Type B pancreatic cell (in vitro differentiated cells): ENCODE measurements around the gene CPXM1. TPM values are rescaled to one million over a fixed set of nuclear protein-coding genes. Genes with fewer than 3 reads are reported as not detected.

Experiments used
- DNase-seq: peaks from one replicate; pipeline ENCODE4 v3.0.0; 2021; ENCODE audit warnings: mixed read lengths; ENCODE audit not compliant: unreplicated experiment; ENCODE audit errors: extremely low spot score
- H3K27ac Mint-ChIP-seq: 2 replicates; pipeline ENCODE4 v1.8.0; 2021; ENCODE audit warnings: mild to moderate bottlenecking, mixed read lengths
- H3K27me3 Mint-ChIP-seq: 2 replicates; pipeline ENCODE4 v1.8.0; 2021; ENCODE audit warnings: mixed read lengths
- H3K36me3 Mint-ChIP-seq: 2 replicates; pipeline ENCODE4 v1.8.0; 2021; ENCODE audit warnings: mixed read lengths
- H3K4me1 Mint-ChIP-seq: one replicate; pipeline ENCODE4 v1.8.0; 2021; ENCODE audit warnings: mixed read lengths; ENCODE audit not compliant: unreplicated experiment
- H3K4me3 Mint-ChIP-seq: 2 replicates; pipeline ENCODE4 v1.8.0; 2021; ENCODE audit warnings: mild to moderate bottlenecking, mixed read lengths
- H3K9me3 Mint-ChIP-seq: 2 replicates; pipeline ENCODE4 v1.8.0; 2021; ENCODE audit warnings: mixed read lengths
- CTCF ChIP-seq: fragments of 200-600 bp; sonication (generic); conservative IDR thresholded peaks from 2 replicates; pipeline ENCODE4 v1.5.0; 2021; ENCODE audit warnings: antibody characterized with exemption, mild to moderate bottlenecking
- total RNA-seq: library from RNA; stranded (reverse); gene quantifications from 2 replicates; pipeline ENCODE4 v1.2.1, GENCODE V29; 2021; ENCODE audit warnings: low replicate concordance

The CPXM1 gene
- total RNA-seq, 1 donor from 2014 or later: 106 TPM

GRCh38 chr20:2801286-2801728 lies 880 bp upstream of the CPXM1 start:
- Mint-ChIP-seq H3K27me3 (peaks cover 62% of the 10 kb centered on the region), H3K27ac (peak overlapping the region; percentile 65), H3K4me1 (peaks cover 26% of the 10 kb centered on the region), H3K36me3 (peaks cover 5% of the 10 kb centered on the region), H3K9me3 (peaks cover 4% of the 10 kb centered on the region), H3K4me3 (peak overlapping the region; percentile 94)
- peak; percentile 37 for DNase-seq
- no peak for TF ChIP-seq CTCF

- TF ChIP-seq CTCF: no peak
- Mint-ChIP-seq H3K27ac (peak overlapping the region; percentile 87), H3K36me3 (peaks cover 5% of the 10 kb centered on the region), H3K4me1 (peaks cover 26% of the 10 kb centered on the region), H3K9me3 (peaks cover 4% of the 10 kb centered on the region), H3K27me3 (peaks cover 52% of the 10 kb centered on the region), H3K4me3 (peak overlapping the region; percentile 99)
- peak; percentile 70 for DNase-seq
These were observed 523 bp downstream of the CPXM1 start for GRCh38 chr20:2799688-2800520.

GRCh38 chr20:2799271-2799670 lies 1.2 kb downstream of the CPXM1 start:
- H3K36me3 Mint-ChIP-seq: peaks cover 5% of the 10 kb centered on the region
- peak overlapping the region; percentile 87 for H3K27ac Mint-ChIP-seq
- H3K27me3 Mint-ChIP-seq: peaks cover 48% of the 10 kb centered on the region
- no peak for DNase-seq
- H3K4me1 Mint-ChIP-seq: peaks cover 26% of the 10 kb centered on the region
- peak overlapping the region; percentile 99 for H3K4me3 Mint-ChIP-seq
- no peak for TF ChIP-seq CTCF
- peaks cover 4% of the 10 kb centered on the region for H3K9me3 Mint-ChIP-seq

GRCh38 chr20:2798814-2799213 lies 1.6 kb downstream of the CPXM1 start:
- Mint-ChIP-seq H3K27ac (peak overlapping the region; percentile 61), H3K4me1 (peaks cover 26% of the 10 kb centered on the region), H3K27me3 (peaks cover 43% of the 10 kb centered on the region), H3K36me3 (peaks cover 5% of the 10 kb centered on the region), H3K9me3 (peaks cover 4% of the 10 kb centered on the region), H3K4me3 (peak overlapping the region; percentile 99)
- TF ChIP-seq CTCF: no peak
- DNase-seq: no peak

GRCh38 chr20:2798095-2798805 lies 2.2 kb downstream of the CPXM1 start:
- no peak for DNase-seq
- Mint-ChIP-seq H3K27me3 (peaks cover 41% of the 10 kb centered on the region), H3K27ac (no peak overlapping the region), H3K4me1 (peaks cover 26% of the 10 kb centered on the region), H3K36me3 (peaks cover 5% of the 10 kb centered on the region), H3K9me3 (peaks cover 4% of the 10 kb centered on the region), H3K4me3 (peak overlapping the region; percentile 34)
- TF ChIP-seq CTCF: no peak
